GM12865 (cell line): Measurements from ENCODE around the gene NPIPB6.

Experiments
- DNase-seq: peaks from one replicate; pipeline ENCODE4 v3.0.0; 2010; ENCODE audit warnings: low read depth
- H3K4me3 ChIP-seq: 2 replicates; pipeline ENCODE4 v1.5.1; 2011; ENCODE audit warnings: mild to moderate bottlenecking, low read depth, low read length, control low read depth
- TF ChIP-seq, protein P1 (sequence below): IDR thresholded peaks from 2 replicates; pipeline ENCODE4 v1.5.1; 2011; ENCODE audit warnings: low read length, control low read depth, low read depth, inconsistent platforms; ENCODE audit not compliant: insufficient read depth; ENCODE audit errors: missing control alignments

Gene NPIPB6

DNA sequence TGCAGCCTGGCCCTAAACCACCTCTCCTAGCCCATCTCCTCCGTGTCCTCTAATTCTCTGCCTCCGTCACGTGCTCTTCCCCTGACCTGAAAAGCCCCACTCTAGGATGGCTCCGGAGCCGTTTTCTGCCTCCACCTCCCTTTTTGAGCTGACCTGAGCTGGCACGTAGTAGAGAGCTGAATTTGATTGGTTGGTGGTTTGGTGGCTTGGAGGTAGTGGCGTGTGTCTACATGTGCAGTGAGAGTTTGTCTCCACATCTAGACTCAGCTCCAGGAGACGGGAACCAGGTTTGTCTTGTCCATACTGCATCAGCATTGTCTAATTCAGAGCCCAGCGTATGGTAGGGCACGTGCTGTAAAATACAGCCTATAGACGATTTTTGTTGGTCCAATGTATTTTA is 68.0 kb downstream of the NPIPB6 start:
- H3K4me3 ChIP-seq, result no peak overlapping the region
- no peak for DNase-seq
- TF ChIP-seq, protein P1, sequence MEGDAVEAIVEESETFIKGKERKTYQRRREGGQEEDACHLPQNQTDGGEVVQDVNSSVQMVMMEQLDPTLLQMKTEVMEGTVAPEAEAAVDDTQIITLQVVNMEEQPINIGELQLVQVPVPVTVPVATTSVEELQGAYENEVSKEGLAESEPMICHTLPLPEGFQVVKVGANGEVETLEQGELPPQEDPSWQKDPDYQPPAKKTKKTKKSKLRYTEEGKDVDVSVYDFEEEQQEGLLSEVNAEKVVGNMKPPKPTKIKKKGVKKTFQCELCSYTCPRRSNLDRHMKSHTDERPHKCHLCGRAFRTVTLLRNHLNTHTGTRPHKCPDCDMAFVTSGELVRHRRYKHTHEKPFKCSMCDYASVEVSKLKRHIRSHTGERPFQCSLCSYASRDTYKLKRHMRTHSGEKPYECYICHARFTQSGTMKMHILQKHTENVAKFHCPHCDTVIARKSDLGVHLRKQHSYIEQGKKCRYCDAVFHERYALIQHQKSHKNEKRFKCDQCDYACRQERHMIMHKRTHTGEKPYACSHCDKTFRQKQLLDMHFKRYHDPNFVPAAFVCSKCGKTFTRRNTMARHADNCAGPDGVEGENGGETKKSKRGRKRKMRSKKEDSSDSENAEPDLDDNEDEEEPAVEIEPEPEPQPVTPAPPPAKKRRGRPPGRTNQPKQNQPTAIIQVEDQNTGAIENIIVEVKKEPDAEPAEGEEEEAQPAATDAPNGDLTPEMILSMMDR, result no peak

DNA sequence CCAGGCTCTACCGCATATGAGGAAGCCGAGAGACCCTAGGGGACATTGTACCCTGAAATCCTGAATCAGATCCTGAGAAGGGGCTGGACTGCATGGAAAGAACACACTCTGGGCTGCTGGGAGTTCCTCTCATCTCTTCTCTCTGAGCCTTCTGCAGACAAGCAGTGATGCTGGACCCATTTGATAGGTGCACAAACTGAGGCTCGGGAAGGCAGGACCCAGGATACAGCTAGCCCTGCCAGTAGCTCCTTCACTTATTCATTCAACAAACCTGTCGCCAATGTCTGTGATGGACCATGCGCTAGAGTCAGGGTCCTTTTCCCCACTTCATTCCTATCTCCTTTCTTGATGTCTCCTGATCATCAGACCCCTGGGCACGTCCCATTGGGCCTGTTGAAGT is 69.1 kb downstream of the NPIPB6 start:
- DNase-seq, result no peak
- no peak overlapping the region for H3K4me3 ChIP-seq
- TF ChIP-seq, protein P1, result no peak

DNA sequence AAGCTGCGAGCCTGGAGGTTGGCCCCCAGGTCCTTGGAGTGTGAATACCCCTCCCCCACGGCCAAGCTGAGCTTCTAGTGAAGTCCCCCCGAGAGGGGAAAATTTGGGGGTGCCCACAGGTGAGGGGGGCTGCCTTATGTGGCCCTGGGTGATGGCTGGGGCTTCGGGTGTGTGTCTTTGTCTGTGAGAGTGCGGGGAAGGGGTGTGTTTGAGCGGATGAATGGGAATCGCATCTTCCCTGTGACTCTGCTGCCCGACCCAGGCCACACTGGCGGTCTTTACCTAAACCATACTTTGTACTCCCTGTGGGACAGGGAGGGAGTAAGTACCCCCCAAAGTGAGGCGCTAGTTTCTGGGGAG is 69.7 kb downstream of the NPIPB6 start:
- H3K4me3 ChIP-seq, result no peak overlapping the region

DNA sequence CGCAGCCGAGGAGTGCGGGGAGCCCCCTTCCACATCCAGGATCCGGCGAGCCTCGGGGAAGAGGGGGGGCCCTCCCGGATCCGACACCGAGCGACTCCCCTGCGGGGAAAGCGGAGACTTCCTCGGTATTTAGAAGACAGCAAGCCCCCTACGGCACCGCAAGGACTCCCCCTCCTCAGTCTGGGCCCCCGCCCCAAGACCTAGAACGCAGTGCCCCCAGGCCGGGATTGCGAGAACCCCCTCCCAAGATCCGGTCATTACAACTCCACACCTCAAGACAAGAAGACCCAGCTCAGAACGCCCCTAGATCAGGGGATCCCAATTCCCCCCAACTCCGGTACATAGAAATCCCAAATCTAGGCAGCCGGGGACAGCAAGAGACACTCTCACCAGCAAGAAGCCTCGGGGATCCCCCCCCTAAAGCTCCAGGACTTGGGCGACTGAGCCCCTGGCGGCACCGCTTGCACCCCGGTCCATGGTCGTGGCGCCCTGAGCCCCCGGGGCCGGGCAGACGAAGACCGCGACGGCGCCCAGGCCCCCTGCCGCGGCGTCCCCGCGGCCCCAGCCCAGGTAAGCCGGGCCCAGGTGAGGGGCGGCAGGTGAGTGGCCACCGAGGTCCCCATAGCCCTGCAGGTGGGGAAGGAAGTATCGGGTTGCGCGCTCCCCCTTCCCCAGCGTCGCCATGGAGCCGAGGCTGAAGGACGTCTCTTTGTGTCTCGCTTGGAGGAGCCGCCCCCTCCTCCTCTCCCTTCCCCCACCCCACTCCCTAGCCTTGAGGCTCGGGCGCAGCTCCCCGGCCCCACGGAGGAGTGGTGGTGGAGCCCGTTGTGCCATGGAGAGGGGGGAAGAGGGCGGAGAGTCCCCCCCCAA is 70.3 kb downstream of the NPIPB6 start:
- no peak for DNase-seq
- peak overlapping the region; percentile 52 for H3K4me3 ChIP-seq
- TF ChIP-seq, protein P1, result no peak

More for the DNA sequence above, 69.7 kb downstream of the NPIPB6 start:
- no peak for DNase-seq
- TF ChIP-seq, protein P1, result no peak
